Omental fat pad (tissue), 4 donors: Measurements from ENCODE around the gene ZDHHC13. TPM values are rescaled to one million over a fixed set of nuclear protein-coding genes. Genes with fewer than 3 reads are reported as not detected.

ENCODE experiments used
- ATAC-seq: fragments of 150-250 bp; one replicate; pipeline ENCODE4 v1.9.1; 2016; ENCODE audit warnings: mild to moderate bottlenecking, moderate library complexity; ENCODE audit not compliant: low FRiP score
- DNase-seq: peaks from one replicate; pipeline ENCODE4 v3.0.0-alpha.2; 2019; ENCODE audit warnings: low spot score
- total RNA-seq, 4 donors: library from RNA; depleted of rRNA; stranded (reverse); fragments of >200 nt; gene quantifications; one replicate each; pipeline ENCODE4 v1.1.0, GENCODE V29; 2016
- TF ChIP-seq, protein P1 (sequence below), 3 donors: fragments of 450-650 bp; IDR thresholded peaks; one replicate each; pipeline ENCODE4 v1.5.1; 2016 to 2017; ENCODE audit warnings: antibody characterized with exemption in 3 of 3, mild to moderate bottlenecking in 3 of 3, moderate library complexity in 2 of 3

The ZDHHC13 gene
- total RNA-seq, 4 donors from 2014 or later = 8.6 to 12.5 (median 9.7) TPM

DNA sequence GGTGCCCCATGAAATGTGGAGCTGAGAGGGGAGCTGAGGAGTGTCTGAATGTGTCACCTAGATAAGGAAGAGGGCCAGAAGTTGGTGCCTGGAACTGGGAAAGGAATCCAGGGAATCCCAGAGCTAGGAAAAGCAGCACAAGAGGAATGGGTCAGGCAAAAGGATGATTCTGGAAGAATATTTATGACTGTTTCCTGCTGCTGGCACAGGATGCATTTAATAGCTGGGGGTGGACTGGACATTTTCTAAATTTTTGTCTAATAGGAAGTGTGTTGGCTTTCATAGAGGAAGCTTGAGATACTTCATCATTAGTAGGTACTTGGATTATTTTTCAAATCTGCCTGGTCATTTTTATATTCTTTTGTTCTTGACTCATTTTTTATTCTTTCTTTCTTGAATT, 39.0 kb upstream of the ZDHHC13 start:
- DNase-seq = no peak
- no peak for ATAC-seq
- TF ChIP-seq, protein P1, sequence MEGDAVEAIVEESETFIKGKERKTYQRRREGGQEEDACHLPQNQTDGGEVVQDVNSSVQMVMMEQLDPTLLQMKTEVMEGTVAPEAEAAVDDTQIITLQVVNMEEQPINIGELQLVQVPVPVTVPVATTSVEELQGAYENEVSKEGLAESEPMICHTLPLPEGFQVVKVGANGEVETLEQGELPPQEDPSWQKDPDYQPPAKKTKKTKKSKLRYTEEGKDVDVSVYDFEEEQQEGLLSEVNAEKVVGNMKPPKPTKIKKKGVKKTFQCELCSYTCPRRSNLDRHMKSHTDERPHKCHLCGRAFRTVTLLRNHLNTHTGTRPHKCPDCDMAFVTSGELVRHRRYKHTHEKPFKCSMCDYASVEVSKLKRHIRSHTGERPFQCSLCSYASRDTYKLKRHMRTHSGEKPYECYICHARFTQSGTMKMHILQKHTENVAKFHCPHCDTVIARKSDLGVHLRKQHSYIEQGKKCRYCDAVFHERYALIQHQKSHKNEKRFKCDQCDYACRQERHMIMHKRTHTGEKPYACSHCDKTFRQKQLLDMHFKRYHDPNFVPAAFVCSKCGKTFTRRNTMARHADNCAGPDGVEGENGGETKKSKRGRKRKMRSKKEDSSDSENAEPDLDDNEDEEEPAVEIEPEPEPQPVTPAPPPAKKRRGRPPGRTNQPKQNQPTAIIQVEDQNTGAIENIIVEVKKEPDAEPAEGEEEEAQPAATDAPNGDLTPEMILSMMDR (IDR thresholded peaks at IDR 0.05) = no peak

DNA sequence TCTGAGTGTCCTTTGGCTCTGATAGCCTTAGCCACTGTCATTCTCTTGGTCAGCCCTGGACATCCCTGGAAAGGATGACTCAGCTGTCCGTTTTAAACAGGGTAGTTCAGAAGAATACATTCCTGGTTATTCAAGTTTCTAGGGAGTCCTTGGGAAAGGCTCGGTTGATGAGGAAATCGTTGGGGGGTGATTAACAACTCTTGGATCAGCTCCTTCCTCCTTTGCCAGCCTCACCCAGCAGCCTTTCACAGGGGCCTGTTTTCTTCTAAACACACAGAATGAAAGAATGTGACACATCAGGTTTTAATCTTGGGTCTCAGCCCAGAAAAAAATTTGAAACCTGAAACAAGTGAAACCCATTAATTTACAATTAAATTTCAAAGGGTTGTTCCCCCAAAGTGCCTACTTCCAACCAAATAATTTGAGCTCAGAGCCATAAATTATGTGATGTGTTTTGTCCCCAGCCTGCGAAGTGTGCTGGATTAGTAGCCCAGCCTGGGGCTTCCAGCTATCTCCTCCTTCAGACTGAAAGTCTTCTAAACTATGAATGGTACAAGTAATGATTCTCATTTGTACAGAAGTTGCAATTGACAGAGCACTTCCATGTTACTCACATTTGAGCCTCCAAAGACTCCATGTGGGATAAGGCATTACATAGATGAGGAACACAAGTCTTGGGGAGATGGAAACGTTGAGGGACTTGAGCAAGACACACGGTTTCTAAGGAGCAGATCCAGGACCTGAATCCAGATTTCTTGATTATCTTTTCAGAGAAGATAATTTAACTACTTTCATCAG, 37.1 kb upstream of the ZDHHC13 start:
- peak; percentile 91 for ATAC-seq
- TF ChIP-seq, protein P1 (IDR thresholded peaks at IDR 0.05) = no peak

DNA sequence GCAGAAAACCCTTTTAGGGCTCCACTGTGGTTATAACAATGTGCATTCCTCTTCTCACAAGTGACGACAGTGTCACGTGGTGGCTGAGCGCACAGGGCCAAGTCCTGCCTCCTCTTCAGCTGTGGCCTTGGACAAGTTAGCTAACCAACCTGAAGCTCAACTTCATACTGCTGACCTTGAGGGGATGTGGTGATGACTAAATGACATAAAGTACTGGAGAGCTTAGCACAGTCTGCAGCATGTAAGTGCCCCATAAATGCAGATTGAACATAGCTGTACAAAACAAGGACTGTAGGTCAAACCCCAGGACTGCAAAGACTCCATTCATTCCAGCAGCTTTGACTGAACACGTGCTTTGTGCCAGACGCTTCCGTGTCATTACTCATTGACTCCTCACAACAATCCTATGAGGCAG, 36.4 kb upstream of the ZDHHC13 start:
- ATAC-seq = no peak
- TF ChIP-seq, protein P1 (IDR thresholded peaks at IDR 0.05) = no peak
- no peak for DNase-seq

More for the DNA sequence above, 37.1 kb upstream of the ZDHHC13 start:
- no peak for DNase-seq

DNA sequence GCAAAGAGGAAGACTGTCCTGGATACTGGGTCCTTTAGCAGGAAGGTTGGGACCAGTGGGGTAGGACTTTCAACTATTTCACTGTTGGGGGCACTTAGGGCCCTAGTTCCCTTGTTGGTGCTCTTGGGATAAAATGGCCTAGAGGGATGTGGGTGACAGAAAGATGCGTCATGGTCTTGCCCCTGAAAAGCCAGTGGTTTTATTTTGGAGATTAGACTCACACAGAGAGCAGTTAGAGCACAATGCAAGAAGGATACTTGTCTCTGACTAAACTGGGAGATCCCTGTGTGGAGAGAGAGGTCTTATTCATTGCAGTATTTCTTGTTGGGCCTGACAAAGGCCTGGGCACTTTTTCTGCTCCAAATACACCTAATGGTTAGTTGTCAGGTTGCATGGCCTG, 33.8 kb upstream of the ZDHHC13 start:
- TF ChIP-seq, protein P1 (IDR thresholded peaks at IDR 0.05) = no peak
- DNase-seq = no peak
- ATAC-seq = no peak

DNA sequence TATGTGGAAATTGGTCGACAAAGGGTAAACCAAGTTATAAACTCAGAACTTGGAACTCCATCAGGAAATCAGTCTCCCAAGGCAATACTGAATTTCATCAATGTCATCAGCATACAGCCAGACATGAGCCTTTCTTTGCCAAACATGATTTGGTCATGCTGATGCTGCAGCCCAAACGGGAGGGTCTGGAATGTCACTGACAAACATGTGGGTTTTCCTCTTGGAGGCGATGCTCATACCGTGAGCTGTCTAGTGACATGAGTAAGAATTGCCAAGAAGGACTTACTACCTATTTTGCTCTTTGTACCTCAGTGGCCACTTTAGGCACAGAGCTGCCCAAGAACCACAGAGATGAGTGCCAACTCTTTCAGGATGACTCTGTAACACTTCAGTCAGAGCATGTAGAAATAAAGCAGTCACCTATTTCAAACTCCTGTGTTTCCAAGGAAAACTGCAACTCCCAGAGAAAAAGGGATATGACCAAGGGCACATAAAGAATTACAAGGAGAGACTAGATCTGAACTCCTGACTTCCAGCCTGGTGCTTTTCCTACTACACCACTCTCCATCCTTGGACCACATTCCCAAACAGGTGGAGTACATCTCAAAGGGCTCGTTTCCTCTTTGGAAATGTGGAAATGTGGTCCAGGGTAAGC, 32.2 kb upstream of the ZDHHC13 start:
- ATAC-seq (no peak), DNase-seq (no peak)
- TF ChIP-seq, protein P1 (IDR thresholded peaks at IDR 0.05) = no peak

DNA sequence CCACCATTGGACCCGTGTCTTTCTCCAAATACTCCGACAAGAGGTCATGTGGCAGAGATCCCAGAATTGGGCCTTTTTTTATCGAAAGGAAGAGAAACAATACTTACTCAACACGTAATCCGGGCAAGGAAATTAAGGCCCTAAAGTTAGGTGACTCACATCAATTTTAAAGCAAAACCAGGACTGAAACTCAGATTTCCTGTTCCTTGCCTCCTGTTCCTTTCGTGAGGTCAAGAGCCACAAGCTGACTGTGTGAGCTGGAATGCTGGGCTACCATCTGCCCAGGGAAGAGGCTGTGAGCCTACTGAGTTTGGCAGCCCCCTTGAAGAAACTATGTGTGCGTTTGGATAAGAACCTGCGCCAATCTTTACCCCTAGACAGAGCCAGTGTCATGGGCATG, 29.3 kb upstream of the ZDHHC13 start:
- TF ChIP-seq, protein P1 (IDR thresholded peaks at IDR 0.05) = no peak
- DNase-seq = no peak
- ATAC-seq = no peak
